Measurements from ENCODE around the gene TYMP. TPM values are rescaled to one million over a fixed set of nuclear protein-coding genes. Genes with fewer than 3 reads are reported as not detected.

TYMP gene
- total RNA-seq, 1 experiment from 2014 or later: 27.3 TPM

GRCh38 chr22:50506611-50507420, 23.0 kb downstream of the TYMP start:
- no peak for DNase-seq (ENCODE audit: extremely low read depth, low read depth)

- DNase-seq (ENCODE audit: extremely low read depth, low read depth): no peak
Observed at GRCh38 chr22:50505776-50506610, 23.8 kb downstream of the TYMP start.

GRCh38 chr22:50505276-50505775, 24.5 kb downstream of the TYMP start:
- no peak for DNase-seq (ENCODE audit: extremely low read depth, low read depth)

DNA sequence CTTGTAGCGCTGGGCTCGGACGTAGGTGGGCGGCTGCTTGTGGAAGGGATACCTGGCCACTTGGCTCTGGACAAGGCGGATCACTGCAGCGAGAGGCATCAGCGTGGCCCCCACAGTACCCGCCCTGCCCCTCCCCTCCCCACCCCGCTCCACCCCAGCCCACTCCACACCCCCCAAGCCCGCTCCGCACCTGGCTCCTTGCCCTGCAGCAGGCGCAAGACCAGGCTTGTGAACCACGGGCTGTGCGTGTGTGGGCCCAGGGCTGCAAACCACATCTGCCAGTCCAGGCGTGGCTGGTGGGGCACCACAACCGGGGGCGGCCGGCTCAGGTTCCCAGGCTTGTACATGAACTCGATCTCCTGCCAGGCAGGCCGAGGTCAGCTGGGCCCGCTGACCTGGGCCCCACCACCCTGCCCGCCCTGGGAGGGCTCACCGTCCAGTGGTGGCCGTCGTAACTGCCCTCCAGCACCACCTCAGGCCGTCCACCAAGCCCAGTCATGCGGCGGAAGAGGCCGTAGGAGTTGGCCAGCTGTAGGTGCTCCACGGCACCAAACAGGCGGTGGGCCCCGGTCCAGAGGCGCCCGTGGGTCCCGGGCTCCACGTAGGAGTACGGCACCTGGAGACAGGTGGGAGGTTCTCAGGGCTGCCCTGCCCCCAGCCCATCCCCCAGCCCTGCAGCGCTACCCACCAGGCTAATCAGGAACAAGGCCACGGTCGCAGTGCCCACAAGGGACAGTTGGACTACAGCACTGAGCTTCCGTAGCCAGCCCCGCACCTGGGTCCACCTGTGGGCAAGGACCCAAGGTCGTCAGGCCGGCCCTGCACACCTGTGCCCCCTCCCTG, 25.2 kb downstream of the TYMP start:
- DNase-seq (ENCODE audit: extremely low read depth, low read depth): no peak

DNA sequence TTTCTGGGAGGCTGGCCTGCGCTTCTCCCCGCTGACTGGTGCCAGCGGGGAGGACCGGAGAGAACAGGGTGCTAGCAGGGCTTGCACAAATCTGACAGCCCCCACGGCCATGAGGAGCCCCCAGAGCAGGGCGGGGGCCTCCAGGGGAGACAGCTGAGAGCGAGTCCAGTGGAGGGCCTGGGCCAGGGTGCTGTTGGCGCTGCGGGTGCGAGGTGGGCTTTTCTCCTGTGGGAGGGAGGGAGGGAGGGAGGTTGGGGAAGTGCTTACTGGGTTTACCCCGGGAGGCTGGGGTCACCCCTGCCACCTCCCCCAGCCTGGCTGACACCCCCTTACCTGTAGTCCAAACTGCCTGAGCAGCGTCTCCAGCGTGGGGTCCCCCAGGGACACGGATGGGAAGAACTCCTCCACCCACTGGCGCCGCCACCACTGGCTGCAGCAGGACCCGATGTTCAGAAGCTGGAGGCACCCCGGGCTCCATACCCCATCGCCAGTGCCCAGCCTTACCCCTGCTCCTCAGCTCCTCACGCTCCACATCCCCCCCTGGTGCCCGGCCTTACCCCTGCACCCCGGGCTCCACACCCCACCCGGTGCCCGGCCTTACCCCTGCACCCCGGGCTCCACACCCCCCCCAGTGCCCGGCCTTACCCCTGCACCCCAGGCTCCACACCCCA, 26.2 kb downstream of the TYMP start:
- DNase-seq (ENCODE audit: extremely low read depth, low read depth): no peak

- no peak for DNase-seq (ENCODE audit: extremely low read depth, low read depth)
Observed at GRCh38 chr22:50502628-50503474, 27.0 kb downstream of the TYMP start.

DNA sequence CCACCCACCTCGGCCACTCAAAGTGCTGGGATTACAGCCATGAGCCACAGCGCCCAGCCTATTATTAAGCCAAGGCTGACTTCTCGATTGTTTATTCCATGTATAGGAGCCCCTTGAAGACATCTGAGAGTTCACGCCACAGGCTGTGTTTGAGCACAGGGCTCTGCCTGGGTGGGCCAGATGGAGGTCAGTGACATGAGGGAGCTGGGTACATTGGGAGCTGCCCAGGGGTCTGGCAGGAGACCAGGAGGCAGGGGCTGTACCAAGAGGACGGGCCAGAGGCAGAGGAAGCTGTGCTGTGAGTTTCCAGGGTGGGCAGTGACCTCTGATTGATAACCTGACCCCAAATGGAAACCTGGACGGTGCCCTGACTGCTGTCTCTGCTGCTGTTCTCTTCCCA, 27.7 kb downstream of the TYMP start:
- DNase-seq (ENCODE audit: extremely low read depth, low read depth): no peak

DNA sequence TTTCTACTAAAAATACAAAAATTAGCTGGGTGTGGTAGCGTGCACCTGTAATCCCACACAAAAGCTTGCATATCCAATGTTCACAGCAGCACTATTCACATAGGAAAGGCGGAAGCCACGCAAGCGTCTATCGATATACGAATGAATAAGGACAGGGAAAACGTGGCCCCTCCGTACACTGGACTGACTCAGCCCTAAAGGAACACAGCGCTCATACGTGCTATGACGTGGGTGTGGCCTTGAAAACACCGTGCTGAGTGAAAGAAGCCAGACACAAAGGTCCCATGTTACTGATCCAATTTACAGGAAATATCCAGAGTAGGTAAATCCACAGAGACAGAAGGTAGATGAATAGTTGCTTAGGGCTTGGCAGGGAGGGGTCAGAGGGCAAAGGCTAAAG, 29.4 kb downstream of the TYMP start:
- DNase-seq (ENCODE audit: extremely low read depth, low read depth): no peak

GRCh38 chr22:50498322-50498890, 31.4 kb downstream of the TYMP start:
- peak; percentile 61 for DNase-seq (ENCODE audit: extremely low read depth, low read depth)

DNA sequence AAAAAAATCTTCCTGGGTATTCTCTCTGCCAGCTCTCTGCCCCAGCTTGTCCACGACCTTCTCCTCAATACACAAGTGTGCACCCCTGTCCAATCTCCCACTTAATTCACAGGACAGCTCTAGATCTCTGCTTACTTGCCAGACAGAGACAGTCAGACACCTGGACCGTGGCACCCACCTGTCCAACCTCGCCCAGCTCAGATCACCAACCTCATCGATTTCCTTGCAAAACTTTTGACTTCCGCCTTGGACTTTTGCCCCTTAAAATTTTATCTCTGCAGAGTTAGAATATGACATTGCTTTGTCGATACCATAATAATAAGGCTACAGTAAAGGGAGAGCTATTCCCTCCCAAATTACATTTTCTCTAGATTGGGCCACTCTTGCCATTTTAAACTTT, 32.7 kb downstream of the TYMP start:
- DNase-seq (ENCODE audit: extremely low read depth, low read depth): no peak

GRCh38 chr22:50490531-50491308, 39.1 kb downstream of the TYMP start:
- no peak for DNase-seq (ENCODE audit: extremely low read depth, low read depth)

DNA sequence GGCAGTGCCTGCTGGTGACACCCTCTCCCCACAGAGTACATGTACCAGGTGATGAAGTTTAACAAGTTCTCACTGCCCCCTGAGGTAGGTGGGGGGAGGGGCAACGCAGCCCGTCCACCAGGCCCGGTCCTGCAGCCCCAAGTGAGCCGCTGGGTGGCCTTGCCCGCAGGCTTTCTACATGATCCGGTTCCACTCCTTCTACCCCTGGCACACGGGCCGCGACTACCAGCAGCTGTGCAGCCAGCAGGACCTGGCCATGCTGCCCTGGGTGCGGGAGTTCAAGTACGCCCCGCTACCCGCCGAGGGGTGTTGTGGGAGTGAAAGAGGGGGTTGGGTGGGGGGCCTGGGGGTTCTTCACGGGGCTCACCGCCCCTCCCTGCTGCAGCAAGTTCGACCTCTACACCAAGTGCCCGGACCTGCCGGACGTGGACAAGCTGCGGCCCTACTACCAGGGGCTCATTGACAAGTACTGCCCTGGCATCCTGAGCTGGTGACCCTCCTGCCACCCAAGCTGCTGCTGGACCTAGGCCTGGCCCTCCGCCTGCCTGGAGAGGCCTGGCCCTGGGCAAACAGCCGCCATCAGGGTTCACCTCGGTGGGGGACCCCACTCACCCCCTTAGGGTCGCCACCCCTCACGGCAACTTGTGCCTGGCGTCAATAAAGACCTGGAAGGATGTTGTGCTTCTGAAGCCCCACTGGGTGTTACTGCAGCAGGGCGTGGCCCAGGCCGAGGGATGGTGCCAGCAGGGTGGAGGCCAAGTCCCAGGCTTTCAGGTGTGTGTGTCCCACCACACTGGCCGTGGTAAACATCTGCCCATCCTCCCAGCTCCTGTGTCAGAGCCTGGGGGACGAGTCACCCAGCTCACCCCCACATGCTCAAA, 40.2 kb downstream of the TYMP start:
- DNase-seq (ENCODE audit: extremely low read depth, low read depth): no peak

- no peak for DNase-seq (ENCODE audit: extremely low read depth, low read depth)
Observed at GRCh38 chr22:50488886-50489285, 40.9 kb downstream of the TYMP start.

GRCh38 chr22:50488006-50488677, 41.7 kb downstream of the TYMP start:
- no peak for DNase-seq (ENCODE audit: extremely low read depth, low read depth)

GRCh38 chr22:50487290-50488005, 42.4 kb downstream of the TYMP start:
- DNase-seq (ENCODE audit: extremely low read depth, low read depth): no peak
